IPS-20b (cell line): Measurements from ENCODE around the gene RPL10.

Source experiments
- H3K27ac ChIP-seq: one replicate; pipeline ENCODE4 v1.5.1; 2013; ENCODE audit warnings: low read length
- H3K27me3 ChIP-seq: 2 replicates; pipeline ENCODE4 v1.6.1; 2013; ENCODE audit warnings: mild to moderate bottlenecking, low read length, inconsistent platforms; ENCODE audit not compliant: insufficient read depth
- H3K36me3 ChIP-seq: 2 replicates; pipeline ENCODE4 v1.6.1; 2013; ENCODE audit warnings: low read depth, mild to moderate bottlenecking, inconsistent platforms, low read length, moderate library complexity; ENCODE audit not compliant: insufficient read depth
- H3K4me1 ChIP-seq: 2 replicates; pipeline ENCODE4 v1.6.1; 2013; ENCODE audit warnings: mild to moderate bottlenecking, control low read depth, inconsistent platforms, low read length, moderate library complexity; ENCODE audit not compliant: insufficient read depth
- H3K4me3 ChIP-seq: 2 replicates; pipeline ENCODE4 v1.5.1; 2013; ENCODE audit warnings: mild to moderate bottlenecking, low read length, inconsistent platforms
- H3K9ac ChIP-seq: 2 replicates; pipeline ENCODE4 v1.6.1; 2013; ENCODE audit warnings: low read depth, mild to moderate bottlenecking, inconsistent platforms, low read length, moderate library complexity
- H3K9me3 ChIP-seq: 2 replicates; pipeline ENCODE4 v1.6.1; 2013; ENCODE audit warnings: mild to moderate bottlenecking, low read depth, low read length, inconsistent platforms; ENCODE audit not compliant: insufficient read depth

The RPL10 gene

GRCh38 chrX:154430916-154431315 lies 32.7 kb downstream of the RPL10 start:
- Histone ChIP-seq H3K27me3 (no peaks in the 10 kb centered on the region), H3K27ac (no peak overlapping the region), H3K9ac (no peak overlapping the region), H3K4me1 (no peaks in the 10 kb centered on the region), H3K9me3 (no peaks in the 10 kb centered on the region), H3K4me3 (no peak overlapping the region), H3K36me3 (peaks cover 8% of the 10 kb centered on the region; the same call in 1 of the 2 replicates)

GRCh38 chrX:154431341-154431740 lies 33.2 kb downstream of the RPL10 start:
- Histone ChIP-seq H3K4me3 (no peak overlapping the region), H3K27me3 (no peaks in the 10 kb centered on the region), H3K4me1 (no peaks in the 10 kb centered on the region), H3K27ac (no peak overlapping the region), H3K9ac (no peak overlapping the region), H3K9me3 (no peaks in the 10 kb centered on the region), H3K36me3 (peaks cover 8% of the 10 kb centered on the region; the same call in 1 of the 2 replicates)

- Histone ChIP-seq H3K4me1 (no peaks in the 10 kb centered on the region), H3K27me3 (no peaks in the 10 kb centered on the region), H3K4me3 (no peak overlapping the region), H3K9ac (no peak overlapping the region), H3K9me3 (no peaks in the 10 kb centered on the region), H3K36me3 (peaks cover 8% of the 10 kb centered on the region; the same call in 1 of the 2 replicates), H3K27ac (no peak overlapping the region)
Observed at GRCh38 chrX:154432210-154432609, 34.0 kb downstream of the RPL10 start.

GRCh38 chrX:154433605-154434004 lies 35.4 kb downstream of the RPL10 start:
- Histone ChIP-seq H3K9ac (no peak overlapping the region), H3K9me3 (no peaks in the 10 kb centered on the region), H3K27me3 (no peaks in the 10 kb centered on the region), H3K27ac (no peak overlapping the region), H3K4me1 (no peaks in the 10 kb centered on the region), H3K36me3 (peaks cover 9% of the 10 kb centered on the region), H3K4me3 (no peak overlapping the region)

GRCh38 chrX:154434394-154435168 lies 36.4 kb downstream of the RPL10 start:
- no peak overlapping the region for H3K4me3 ChIP-seq
- no peak overlapping the region for H3K9ac ChIP-seq
- H3K36me3 ChIP-seq, result peaks cover 14% of the 10 kb centered on the region
- no peaks in the 10 kb centered on the region for H3K27me3 ChIP-seq
- no peak overlapping the region for H3K27ac ChIP-seq
- H3K9me3 ChIP-seq, result no peaks in the 10 kb centered on the region
- no peaks in the 10 kb centered on the region for H3K4me1 ChIP-seq

- H3K27ac ChIP-seq, result no peak overlapping the region
- H3K27me3 ChIP-seq, result no peaks in the 10 kb centered on the region
- H3K4me3 ChIP-seq, result no peak overlapping the region
- no peaks in the 10 kb centered on the region for H3K4me1 ChIP-seq
- H3K9ac ChIP-seq, result no peak overlapping the region
- H3K36me3 ChIP-seq, result peaks cover 16% of the 10 kb centered on the region
- H3K9me3 ChIP-seq, result no peaks in the 10 kb centered on the region
Observed at GRCh38 chrX:154435171-154435733, 37.1 kb downstream of the RPL10 start.

GRCh38 chrX:154436374-154436982 lies 38.3 kb downstream of the RPL10 start:
- Histone ChIP-seq H3K9ac (peak overlapping the region; percentile 45; the same call in 1 of the 2 replicates), H3K4me3 (peak overlapping the region; percentile 52), H3K27me3 (no peaks in the 10 kb centered on the region), H3K27ac (no peak overlapping the region), H3K36me3 (peaks cover 25% of the 10 kb centered on the region), H3K4me1 (no peaks in the 10 kb centered on the region), H3K9me3 (no peaks in the 10 kb centered on the region)

- H3K27ac ChIP-seq, result no peak within 1 kb of the TSS
- peak within 1 kb of the TSS; percentile 75 for H3K4me3 ChIP-seq
- H3K36me3 ChIP-seq, result peaks cover 25% of the 10 kb centered on the region
- peak within 1 kb of the TSS; percentile 58; the same call in 1 of the 2 replicates for H3K9ac ChIP-seq
- no peaks in the 10 kb centered on the region for H3K27me3 ChIP-seq
- no peaks in the 10 kb centered on the region for H3K9me3 ChIP-seq
- H3K4me1 ChIP-seq, result no peaks in the 10 kb centered on the region
Observed at GRCh38 chrX:154436983-154437752, 39.0 kb downstream of the RPL10 start, which contains the start of gene GDI1. Gene GDI1, plus strand, starts transcription at chrX:154437154. Its CDS starts 101 bp downstream, at chrX:154437255.

GRCh38 chrX:154437971-154438893 lies 40.1 kb downstream of the RPL10 start:
- Histone ChIP-seq H3K27me3 (no peaks in the 10 kb centered on the region), H3K9me3 (no peaks in the 10 kb centered on the region), H3K36me3 (peaks cover 26% of the 10 kb centered on the region), H3K27ac (no peak overlapping the region), H3K9ac (peak overlapping the region; percentile 58; the same call in 1 of the 2 replicates), H3K4me1 (no peaks in the 10 kb centered on the region), H3K4me3 (peak overlapping the region; percentile 75)

GRCh38 chrX:154439841-154440240 lies 41.7 kb downstream of the RPL10 start:
- H3K36me3 ChIP-seq, result peaks cover 26% of the 10 kb centered on the region
- H3K27ac ChIP-seq, result no peak overlapping the region
- no peak overlapping the region for H3K9ac ChIP-seq
- no peak overlapping the region for H3K4me3 ChIP-seq
- no peaks in the 10 kb centered on the region for H3K4me1 ChIP-seq
- H3K9me3 ChIP-seq, result no peaks in the 10 kb centered on the region
- no peaks in the 10 kb centered on the region for H3K27me3 ChIP-seq
